ENCODE results near the gene SLC37A1. TPM values are rescaled to one million over a fixed set of nuclear protein-coding genes. Genes with fewer than 3 reads are reported as not detected.

Gene SLC37A1
- total and polyA plus RNA-seq, 9 of the 15 experiments (the other 6 are each of a cell fraction or from before 2014, with no cell fraction given) = 0.06 to 3.4 (median 0.40) TPM

DNA sequence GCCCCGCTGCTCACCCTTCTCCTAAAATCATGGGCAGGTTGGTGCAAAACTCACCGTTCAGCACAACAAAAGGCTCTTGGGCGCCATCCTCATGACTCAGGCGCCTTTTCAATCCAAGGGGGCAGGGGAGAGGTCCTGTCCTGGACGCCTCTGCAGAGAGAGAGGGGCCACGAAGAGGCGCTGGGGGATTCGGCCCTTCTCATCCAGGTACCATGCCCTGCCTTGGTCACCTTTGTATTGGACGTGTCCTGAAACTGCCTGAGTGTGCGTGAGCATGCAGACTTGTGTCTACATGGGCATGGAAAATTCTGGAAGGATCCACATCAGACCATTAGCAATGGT lies 53.5 kb downstream of the SLC37A1 start:
- Histone ChIP-seq H3K9ac (ENCODE audit: insufficient read depth in 1 of 2, low read depth in 2 of 2, low read length in 2 of 2) (no peak overlapping the region), H3K27me3 (ENCODE audit: control insufficient read depth in 2 of 2, insufficient read depth in 2 of 2, low read length in 2 of 2) (peaks cover 27 to 94% of the 10 kb centered on the region in 2 experiments), H2AFZ (ENCODE audit: low read depth, low read length) (no peak overlapping the region), H3K27ac (ENCODE audit: extremely low read depth, low read depth, low read length) (no peak overlapping the region), H3K4me3 (no peak overlapping the region), H3K4me1 (replicated peaks in 1 of 2; ENCODE audit: control insufficient read depth in 2 of 2, insufficient read depth in 2 of 2, low read length in 2 of 2) (peaks cover 3 to 34% of the 10 kb centered on the region in 2 experiments; a peak in 4 of 5 replicates), H3K9me1 (ENCODE audit: control insufficient read depth, insufficient read depth, low read length) (no peaks in the 10 kb centered on the region), H3K36me3 (ENCODE audit: control insufficient read depth, insufficient read depth, low read length) (no peaks in the 10 kb centered on the region), H3K9me3 (replicated peaks; ENCODE audit: control insufficient read depth, insufficient read depth, low read depth, low read length) (no peaks in the 10 kb centered on the region), H3K79me2 (ENCODE audit: control insufficient read depth, insufficient read depth, low read length) (no peaks in the 10 kb centered on the region), H3K4me2 (ENCODE audit: insufficient read depth, low read length) (no peak overlapping the region), H4K20me1 (replicated peaks; ENCODE audit: control insufficient read depth, insufficient read depth, low read length) (no peaks in the 10 kb centered on the region)
- intact Hi-C loops (cut with micrococcal nuclease) = no loop called here
- WGBS (ENCODE audit: insufficient coverage, low coverage, missing lambda C conversion rate) = 8% methylated on average over 10 of the region's 10 CpGs
- FAIRE-seq (no peak), DNase-seq (ENCODE audit: extremely low read depth in 1 of 4, low spot score in 3 of 4) (no peak), ATAC-seq (no peak)
- TF ChIP-seq SUPT5H (IDR thresholded peaks at IDR 0.05) (no peak), EP400 (IDR thresholded peaks at IDR 0.05) (no peak), NRF1 (conservative IDR thresholded peaks at IDR 0.05 in 1 of 2, IDR thresholded peaks at IDR 0.05 in 1 of 2) (no peak), CHD1 (IDR thresholded peaks at IDR 0.05; ENCODE audit: low read length) (no peak), ZNF408 (CRISPR knock-in tag; IDR thresholded peaks at IDR 0.05; ENCODE audit: low read depth) (no peak), FIP1L1 (IDR thresholded peaks at IDR 0.05; ENCODE audit: low read depth, low read length, poor library complexity, severe bottlenecking) (no peak)
- CTCF ChIA-PET (ENCODE audit: low intra/inter-chr PET ratio) = no interaction called here
- in situ Hi-C loops (cut with MboI) = no loop called here
- POLR2A ChIA-PET = interaction anchor here (0.9 to 2.1 kb wide), 4 partner anchors 11 to 180 kb away, joined by 3 to 7 read pairs (median 3); no protein-coding TSS in a partner anchor
- BruUV-seq (replicated peaks) = no TSS peak

DNA sequence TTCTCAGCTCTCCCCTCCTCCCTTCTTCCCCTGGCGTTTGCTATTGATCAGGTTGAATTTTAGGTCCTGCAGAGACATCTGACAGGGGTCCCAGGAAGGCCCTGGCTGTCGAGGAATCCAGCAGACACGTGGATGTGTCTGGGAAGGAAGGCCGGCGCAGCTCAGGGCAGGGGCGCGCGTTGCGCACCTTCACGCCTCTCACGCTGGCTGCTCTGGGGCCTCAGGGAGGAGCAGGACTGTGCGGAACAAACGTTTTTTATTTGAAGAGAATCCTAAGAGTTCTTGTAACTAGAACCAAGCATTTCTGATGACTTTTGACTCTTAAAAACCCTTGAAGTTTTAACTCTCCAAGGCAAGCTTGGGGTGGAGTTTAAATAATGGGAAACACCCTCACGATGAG lies 54.2 kb downstream of the SLC37A1 start:
- Histone ChIP-seq H3K27me3 (ENCODE audit: control insufficient read depth in 2 of 2, insufficient read depth in 2 of 2, low read length in 2 of 2) (peaks cover 27 to 91% of the 10 kb centered on the region in 2 experiments), H3K79me2 (ENCODE audit: control insufficient read depth, insufficient read depth, low read length) (no peaks in the 10 kb centered on the region), H4K20me1 (replicated peaks; ENCODE audit: control insufficient read depth, insufficient read depth, low read length) (no peaks in the 10 kb centered on the region), H3K36me3 (ENCODE audit: control insufficient read depth, insufficient read depth, low read length) (no peaks in the 10 kb centered on the region), H3K9ac (ENCODE audit: insufficient read depth in 1 of 2, low read depth in 2 of 2, low read length in 2 of 2) (no peak overlapping the region), H3K4me3 (no peak overlapping the region), H3K9me1 (ENCODE audit: control insufficient read depth, insufficient read depth, low read length) (no peaks in the 10 kb centered on the region), H3K27ac (ENCODE audit: extremely low read depth, low read depth, low read length) (no peak overlapping the region), H3K9me3 (replicated peaks; ENCODE audit: control insufficient read depth, insufficient read depth, low read depth, low read length) (no peaks in the 10 kb centered on the region), H2AFZ (ENCODE audit: low read depth, low read length) (no peak overlapping the region), H3K4me1 (replicated peaks in 1 of 2; ENCODE audit: control insufficient read depth in 2 of 2, insufficient read depth in 2 of 2, low read length in 2 of 2) (peaks cover 0 to 30% of the 10 kb centered on the region in 2 experiments; a peak in 3 of 5 replicates), H3K4me2 (ENCODE audit: insufficient read depth, low read length) (no peak overlapping the region)
- FAIRE-seq = no peak
- 44% methylated on average over 14 of the region's 14 CpGs for WGBS (ENCODE audit: insufficient coverage, low coverage, missing lambda C conversion rate)
- intact Hi-C loops (cut with micrococcal nuclease) = no loop called here
- ChIA-PET POLR2A (interaction anchor here (1.3 to 2.1 kb wide), 2 partner anchors 11 to 180 kb away, joined by 3 to 7 read pairs; no protein-coding TSS in a partner anchor), CTCF (ENCODE audit: low intra/inter-chr PET ratio) (no interaction called here)
- DNase-seq (ENCODE audit: extremely low read depth in 1 of 4, low spot score in 3 of 4) = no peak
- TF ChIP-seq, protein P1, sequence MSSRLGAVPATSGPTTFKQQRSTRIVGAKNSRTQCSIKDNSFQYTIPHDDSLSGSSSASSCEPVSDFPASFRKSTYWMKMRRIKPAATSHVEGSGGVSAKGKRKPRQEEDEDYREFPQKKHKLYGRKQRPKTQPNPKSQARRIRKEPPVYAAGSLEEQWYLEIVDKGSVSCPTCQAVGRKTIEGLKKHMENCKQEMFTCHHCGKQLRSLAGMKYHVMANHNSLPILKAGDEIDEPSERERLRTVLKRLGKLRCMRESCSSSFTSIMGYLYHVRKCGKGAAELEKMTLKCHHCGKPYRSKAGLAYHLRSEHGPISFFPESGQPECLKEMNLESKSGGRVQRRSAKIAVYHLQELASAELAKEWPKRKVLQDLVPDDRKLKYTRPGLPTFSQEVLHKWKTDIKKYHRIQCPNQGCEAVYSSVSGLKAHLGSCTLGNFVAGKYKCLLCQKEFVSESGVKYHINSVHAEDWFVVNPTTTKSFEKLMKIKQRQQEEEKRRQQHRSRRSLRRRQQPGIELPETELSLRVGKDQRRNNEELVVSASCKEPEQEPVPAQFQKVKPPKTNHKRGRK (tag; IDR thresholded peaks at IDR 0.05) = no peak
- TF ChIP-seq CREM (IDR thresholded peaks at IDR 0.05; ENCODE audit: low read depth) (no peak), LEF1 (IDR thresholded peaks at IDR 0.05) (no peak), RAD21 (CRISPR knock-in tag; conservative IDR thresholded peaks at IDR 0.05 in 1 of 2, IDR thresholded peaks at IDR 0.05 in 1 of 2) (no peak), NFRKB (IDR thresholded peaks at IDR 0.05; ENCODE audit: low read depth) (no peak), RBBP5 (IDR thresholded peaks at IDR 0.05; ENCODE audit: borderline replicate concordance, insufficient read depth, low read length, poor library complexity, severe bottlenecking) (no peak), RNF2 (IDR thresholded peaks at IDR 0.05) (no peak), HNRNPLL (IDR thresholded peaks at IDR 0.05; ENCODE audit: low read depth, low read length, poor library complexity, severe bottlenecking) (no peak)
- TF ChIP-seq, protein P2, sequence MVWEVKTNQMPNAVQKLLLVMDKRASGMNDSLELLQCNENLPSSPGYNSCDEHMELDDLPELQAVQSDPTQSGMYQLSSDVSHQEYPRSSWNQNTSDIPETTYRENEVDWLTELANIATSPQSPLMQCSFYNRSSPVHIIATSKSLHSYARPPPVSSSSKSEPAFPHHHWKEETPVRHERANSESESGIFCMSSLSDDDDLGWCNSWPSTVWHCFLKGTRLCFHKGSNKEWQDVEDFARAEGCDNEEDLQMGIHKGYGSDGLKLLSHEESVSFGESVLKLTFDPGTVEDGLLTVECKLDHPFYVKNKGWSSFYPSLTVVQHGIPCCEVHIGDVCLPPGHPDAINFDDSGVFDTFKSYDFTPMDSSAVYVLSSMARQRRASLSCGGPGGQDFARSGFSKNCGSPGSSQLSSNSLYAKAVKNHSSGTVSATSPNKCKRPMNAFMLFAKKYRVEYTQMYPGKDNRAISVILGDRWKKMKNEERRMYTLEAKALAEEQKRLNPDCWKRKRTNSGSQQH (CRISPR knock-in tag; IDR thresholded peaks at IDR 0.05) = no peak
- in situ Hi-C loops (cut with MboI) = no loop called here
- BruUV-seq (replicated peaks) = no TSS peak
- no peak for ATAC-seq

All from K562 (cell line).